VCaP (cell line): ENCODE measurements around the gene CTIF.

Source experiments
- H3K27ac ChIP-seq: fragments of 450-650 bp; 2 replicates; pipeline ENCODE4 v1.5.1; 2017
- CTCF ChIP-seq: fragments of 450-650 bp; conservative IDR thresholded peaks from 2 replicates; pipeline ENCODE4 v1.5.1; 2017; ENCODE audit warnings: mild to moderate bottlenecking, moderate library complexity

Gene CTIF

DNA sequence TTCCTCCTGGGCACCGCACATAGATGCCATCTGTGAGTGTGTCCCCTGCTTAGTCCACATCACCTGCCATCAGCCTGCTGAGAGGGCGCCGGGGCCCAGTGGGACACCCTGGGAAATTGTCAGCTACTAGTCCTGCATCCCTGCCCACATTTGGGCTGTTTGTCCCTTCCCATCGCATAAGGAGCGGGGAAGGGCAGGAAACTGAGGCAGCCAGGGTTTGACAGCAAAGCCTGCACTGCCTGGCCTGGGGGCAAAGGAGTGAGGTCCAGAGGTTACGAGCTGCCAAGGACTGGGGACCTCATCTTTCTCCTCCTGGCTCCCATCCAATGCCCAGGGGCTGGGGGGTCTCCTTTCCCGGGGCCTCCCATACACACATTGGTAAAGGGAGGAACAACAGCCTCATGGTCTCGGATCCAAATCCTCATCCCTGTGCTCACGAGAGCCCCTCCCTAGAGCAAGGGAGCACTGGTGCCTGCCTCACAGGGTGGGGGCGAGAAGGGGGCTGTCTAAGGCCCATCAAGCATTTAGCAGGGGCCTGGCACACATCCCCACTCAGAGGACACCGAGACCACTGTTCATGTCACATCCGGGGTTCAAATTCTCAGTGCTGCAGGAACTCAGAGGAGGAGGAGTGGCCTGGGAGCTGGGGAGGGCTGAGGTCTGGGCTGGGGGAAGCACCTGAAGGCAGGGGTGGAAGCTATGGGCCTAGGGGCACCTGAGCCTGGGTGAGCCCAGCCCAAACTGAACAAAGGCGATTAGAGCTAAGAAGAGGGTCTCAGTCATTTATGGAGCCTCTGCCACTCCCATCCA is 298.2 kb downstream of the CTIF start:
- H3K27ac ChIP-seq = no peak overlapping the region
- no peak for TF ChIP-seq CTCF

- H3K27ac ChIP-seq = no peak overlapping the region
- no peak for TF ChIP-seq CTCF
These were observed 298.8 kb downstream of the CTIF start for GRCh38 chr18:48837676-48838075.

- no peak overlapping the region for H3K27ac ChIP-seq
These were observed 299.4 kb downstream of the CTIF start for GRCh38 chr18:48838166-48838775.

DNA sequence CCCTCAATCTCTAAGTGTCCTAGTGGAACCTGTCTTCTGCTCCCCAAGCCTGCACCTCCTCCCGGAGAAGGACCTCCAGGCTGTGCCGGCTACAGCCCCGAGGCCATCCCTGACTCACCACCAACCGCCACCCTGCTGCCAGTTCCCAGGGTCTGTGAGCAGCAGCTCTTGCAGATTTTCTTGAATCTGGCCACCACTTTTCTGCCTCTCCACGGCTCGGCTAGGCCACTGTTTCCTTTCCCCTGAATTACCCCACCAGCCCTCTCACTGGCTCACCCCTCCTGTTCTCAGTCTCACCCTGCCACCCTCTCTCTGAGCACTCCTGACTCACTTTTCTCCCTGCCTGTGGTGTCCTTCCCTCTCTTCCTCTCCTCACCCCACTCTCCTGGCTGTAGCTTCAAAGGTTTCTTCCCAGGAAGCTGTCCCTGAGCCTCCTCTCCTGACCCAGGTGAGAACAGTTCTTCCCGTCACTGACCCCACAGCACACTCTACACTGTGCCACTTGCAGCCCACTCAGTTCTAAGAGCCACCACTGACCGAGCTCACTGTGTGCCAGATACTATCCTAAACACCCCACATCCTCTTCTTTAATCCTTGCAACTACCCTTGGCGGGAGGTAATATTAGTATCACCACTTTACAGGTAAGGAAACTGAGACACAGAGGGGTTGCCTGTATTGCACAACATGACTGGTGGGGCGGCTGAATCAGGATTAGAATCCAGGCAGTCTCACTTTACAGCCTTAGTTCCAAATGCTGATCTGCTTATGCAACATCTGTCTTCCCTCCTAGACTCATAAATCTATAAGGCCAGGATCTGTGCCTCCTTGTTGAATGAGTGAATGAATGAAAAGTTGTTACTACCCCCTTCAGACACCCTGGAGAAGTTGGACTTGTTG is 300.3 kb downstream of the CTIF start:
- H3K27ac ChIP-seq = no peak overlapping the region
- TF ChIP-seq CTCF = no peak

More at GRCh38 chr18:48838166-48838775, 299.4 kb downstream of the CTIF start:
- TF ChIP-seq CTCF = no peak

DNA sequence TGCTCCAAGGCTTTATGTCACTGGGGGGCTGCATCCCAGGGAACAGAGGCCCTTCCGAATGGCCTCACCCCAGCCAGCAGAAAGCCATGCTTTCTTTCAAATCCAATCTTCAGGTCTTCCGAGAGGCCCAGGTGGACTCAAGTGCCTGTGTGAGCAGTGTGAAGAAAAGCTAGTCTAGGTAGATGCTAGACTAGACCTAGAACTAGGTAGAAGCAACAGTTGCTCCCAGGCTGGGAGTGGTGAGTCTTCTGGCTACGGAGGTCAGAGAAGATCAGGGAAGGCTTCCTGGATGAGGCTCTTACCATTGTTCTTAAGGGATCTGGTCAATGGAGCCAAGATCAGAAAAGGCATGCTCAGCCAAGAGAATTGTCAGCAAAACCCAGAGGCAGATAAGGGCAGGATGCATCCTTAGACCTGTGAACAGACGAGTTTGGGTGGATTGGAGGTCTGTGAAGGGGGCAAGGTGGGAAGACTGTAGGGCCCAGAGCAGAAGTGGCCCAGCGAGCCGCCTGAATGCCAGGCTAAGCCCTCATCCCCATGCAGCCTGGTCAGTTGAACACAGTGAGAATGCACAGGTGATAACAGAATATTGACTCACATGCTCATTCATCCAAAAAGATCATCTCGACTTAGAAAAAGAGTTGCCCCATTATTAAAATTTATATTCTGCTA is 301.1 kb downstream of the CTIF start:
- H3K27ac ChIP-seq = no peak overlapping the region
- TF ChIP-seq CTCF = no peak

- H3K27ac ChIP-seq = no peak overlapping the region; the same call in 1 of the 2 replicates
- no peak for TF ChIP-seq CTCF
These were observed 301.7 kb downstream of the CTIF start for GRCh38 chr18:48840491-48840877.
